Activated naive CD8-positive, alpha-beta T cell treated with anti-CD3 and anti-CD28 coated beads, Interleukin-2, amount 10 ng/mL, durations not matched to agents 7 days and 5 days (primary cell): ENCODE results near the gene FSTL3. TPM values are rescaled to one million over a fixed set of nuclear protein-coding genes. Genes with fewer than 3 reads are reported as not detected.

Source experiments
- ATAC-seq: fragments of 150-1000 bp; cut with Tn5 transposase; one replicate; pipeline ENCODE4 v1.10.0; 2021; ENCODE audit warnings: low read depth, moderate library complexity
- POLR2A ChIA-PET: fragments of 350-600 bp; sonication (Branson Sonifier 250); formaldehyde crosslinking; loops from one replicate; lab custom pipeline; 2021; ENCODE audit warnings: antibody characterized with exemption; lab: Charles Lee
- DNase-seq: peaks from one replicate; pipeline ENCODE4 v3.0.0; 2021
- H3K27ac Mint-ChIP-seq: one replicate; pipeline ENCODE4 v1.8.0; 2022; ENCODE audit warnings: mild to moderate bottlenecking, mixed read lengths
- H3K27me3 Mint-ChIP-seq: one replicate; pipeline ENCODE4 v1.8.0; 2022; ENCODE audit warnings: mild to moderate bottlenecking, moderate library complexity, mixed read lengths
- H3K36me3 Mint-ChIP-seq: one replicate; pipeline ENCODE4 v1.8.0; 2021; ENCODE audit warnings: mild to moderate bottlenecking, mixed read lengths
- H3K4me1 Mint-ChIP-seq: one replicate; pipeline ENCODE4 v1.8.0; 2021; ENCODE audit warnings: mixed read lengths
- H3K4me3 Mint-ChIP-seq: one replicate; pipeline ENCODE4 v1.8.0; 2022; ENCODE audit warnings: mild to moderate bottlenecking, moderate library complexity, mixed read lengths
- H3K9me3 Mint-ChIP-seq: one replicate; pipeline ENCODE4 v1.8.0; 2021; ENCODE audit warnings: mixed read lengths
- total RNA-seq, 2 experiments: library from RNA; stranded (reverse); gene quantifications; one replicate each; pipeline ENCODE4 v1.2.3, GENCODE V29; 2021

Gene FSTL3
- total RNA-seq, 2 experiments from 2014 or later, result 2.6 to 2.9 TPM

GRCh38 chr19:708154-709143 is 32.3 kb downstream of the FSTL3 start, which contains the start of gene PALM:
Gene PALM (plus strand): TSS chr19:708935. CDS start chr19:709147, 212 bp downstream.
- Mint-ChIP-seq H3K27me3 (peaks cover 36% of the 10 kb centered on the region), H3K9me3 (no peaks in the 10 kb centered on the region), H3K4me3 (no peak within 1 kb of the TSS), H3K4me1 (no peaks in the 10 kb centered on the region), H3K36me3 (no peaks in the 10 kb centered on the region), H3K27ac (no peak within 1 kb of the TSS)
- POLR2A ChIA-PET, result interaction anchor here (0.6 kb wide), 1 partner anchor 10 kb away, joined by 3 read pairs; no protein-coding TSS in a partner anchor
- no peak for DNase-seq
- no peak for ATAC-seq

GRCh38 chr19:709196-709964 is 33.2 kb downstream of the FSTL3 start:
- no peak overlapping the region for H3K27ac Mint-ChIP-seq
- DNase-seq, result no peak
- no peaks in the 10 kb centered on the region for H3K36me3 Mint-ChIP-seq
- ATAC-seq, result no peak
- POLR2A ChIA-PET, result no interaction called here
- H3K4me1 Mint-ChIP-seq, result no peaks in the 10 kb centered on the region
- H3K9me3 Mint-ChIP-seq, result no peaks in the 10 kb centered on the region
- no peak overlapping the region for H3K4me3 Mint-ChIP-seq
- H3K27me3 Mint-ChIP-seq, result peaks cover 33% of the 10 kb centered on the region

GRCh38 chr19:709965-710571 is 33.9 kb downstream of the FSTL3 start:
- no peaks in the 10 kb centered on the region for H3K9me3 Mint-ChIP-seq
- H3K4me1 Mint-ChIP-seq, result no peaks in the 10 kb centered on the region
- no peak overlapping the region for H3K4me3 Mint-ChIP-seq
- POLR2A ChIA-PET, result no interaction called here
- ATAC-seq (no peak), DNase-seq (no peak)
- H3K27ac Mint-ChIP-seq, result no peak overlapping the region
- peaks cover 33% of the 10 kb centered on the region for H3K27me3 Mint-ChIP-seq
- H3K36me3 Mint-ChIP-seq, result no peaks in the 10 kb centered on the region

GRCh38 chr19:710767-711166 is 34.6 kb downstream of the FSTL3 start:
- ATAC-seq, result no peak
- H3K27me3 Mint-ChIP-seq, result peaks cover 34% of the 10 kb centered on the region
- no peaks in the 10 kb centered on the region for H3K36me3 Mint-ChIP-seq
- no peak overlapping the region for H3K27ac Mint-ChIP-seq
- DNase-seq, result no peak
- no peak overlapping the region for H3K4me3 Mint-ChIP-seq
- peaks cover 6% of the 10 kb centered on the region for H3K9me3 Mint-ChIP-seq
- no peaks in the 10 kb centered on the region for H3K4me1 Mint-ChIP-seq
- POLR2A ChIA-PET, result no interaction called here

- no peaks in the 10 kb centered on the region for H3K36me3 Mint-ChIP-seq
- ATAC-seq (no peak), DNase-seq (no peak)
- H3K27me3 Mint-ChIP-seq, result peaks cover 31% of the 10 kb centered on the region
- H3K9me3 Mint-ChIP-seq, result peaks cover 7% of the 10 kb centered on the region
- no peak overlapping the region for H3K4me3 Mint-ChIP-seq
- no peak overlapping the region for H3K27ac Mint-ChIP-seq
- POLR2A ChIA-PET, result no interaction called here
- no peaks in the 10 kb centered on the region for H3K4me1 Mint-ChIP-seq
Measured at GRCh38 chr19:711254-711653, 35.1 kb downstream of the FSTL3 start.

- no peak overlapping the region for H3K4me3 Mint-ChIP-seq
- no peak overlapping the region for H3K27ac Mint-ChIP-seq
- POLR2A ChIA-PET, result no interaction called here
- peaks cover 25% of the 10 kb centered on the region for H3K27me3 Mint-ChIP-seq
- no peaks in the 10 kb centered on the region for H3K36me3 Mint-ChIP-seq
- H3K4me1 Mint-ChIP-seq, result peaks cover 1% of the 10 kb centered on the region
- ATAC-seq (no peak), DNase-seq (no peak)
- H3K9me3 Mint-ChIP-seq, result peaks cover 7% of the 10 kb centered on the region
Measured at GRCh38 chr19:715347-715746, 39.2 kb downstream of the FSTL3 start.

- Mint-ChIP-seq H3K4me3 (no peak overlapping the region), H3K27me3 (peaks cover 19% of the 10 kb centered on the region)
Measured at GRCh38 chr19:718251-718951, 42.2 kb downstream of the FSTL3 start.

GRCh38 chr19:718991-719512 is 42.9 kb downstream of the FSTL3 start:
- POLR2A ChIA-PET, result interaction anchor here (0.6 kb wide), 1 partner anchor 565 kb away, joined by 3 read pairs; no protein-coding TSS in a partner anchor
- H3K27ac Mint-ChIP-seq, result no peak overlapping the region
- peaks cover 22% of the 10 kb centered on the region for H3K27me3 Mint-ChIP-seq
- H3K36me3 Mint-ChIP-seq, result no peaks in the 10 kb centered on the region
- H3K4me1 Mint-ChIP-seq, result peaks cover 1% of the 10 kb centered on the region
- no peak for DNase-seq
- peaks cover 7% of the 10 kb centered on the region for H3K9me3 Mint-ChIP-seq
- H3K4me3 Mint-ChIP-seq, result no peak overlapping the region
- no peak for ATAC-seq

More at GRCh38 chr19:718251-718951, 42.2 kb downstream of the FSTL3 start:
- Mint-ChIP-seq H3K27ac (peak overlapping the region; percentile 56), H3K9me3 (peaks cover 7% of the 10 kb centered on the region), H3K36me3 (no peaks in the 10 kb centered on the region), H3K4me1 (peaks cover 1% of the 10 kb centered on the region)
- DNase-seq (no peak), ATAC-seq (no peak)
- POLR2A ChIA-PET, result no interaction called here

- Mint-ChIP-seq H3K27ac (no peak overlapping the region), H3K27me3 (peaks cover 23% of the 10 kb centered on the region), H3K36me3 (no peaks in the 10 kb centered on the region), H3K9me3 (peaks cover 7% of the 10 kb centered on the region), H3K4me3 (no peak overlapping the region), H3K4me1 (peaks cover 1% of the 10 kb centered on the region)
- POLR2A ChIA-PET, result no interaction called here
- DNase-seq (no peak), ATAC-seq (no peak)
Measured at GRCh38 chr19:719636-720344, 43.6 kb downstream of the FSTL3 start.

GRCh38 chr19:720345-721160 is 44.4 kb downstream of the FSTL3 start:
- POLR2A ChIA-PET, result no interaction called here
- H3K36me3 Mint-ChIP-seq, result no peaks in the 10 kb centered on the region
- no peak for DNase-seq

GRCh38 chr19:722553-723101 is 46.4 kb downstream of the FSTL3 start:
- peaks cover 1% of the 10 kb centered on the region for H3K4me1 Mint-ChIP-seq
- H3K9me3 Mint-ChIP-seq, result no peaks in the 10 kb centered on the region
- no peaks in the 10 kb centered on the region for H3K36me3 Mint-ChIP-seq
- POLR2A ChIA-PET, result no interaction called here
- no peak overlapping the region for H3K27ac Mint-ChIP-seq
- ATAC-seq, result no peak
- peaks cover 18% of the 10 kb centered on the region for H3K27me3 Mint-ChIP-seq
- no peak for DNase-seq
- H3K4me3 Mint-ChIP-seq, result no peak overlapping the region

More at GRCh38 chr19:720345-721160, 44.4 kb downstream of the FSTL3 start:
- peaks cover 3% of the 10 kb centered on the region for H3K9me3 Mint-ChIP-seq
- no peak overlapping the region for H3K4me3 Mint-ChIP-seq
- peaks cover 20% of the 10 kb centered on the region for H3K27me3 Mint-ChIP-seq
- H3K27ac Mint-ChIP-seq, result no peak overlapping the region
- peaks cover 1% of the 10 kb centered on the region for H3K4me1 Mint-ChIP-seq
- ATAC-seq, result no peak
